Caco-2 (cell line): ENCODE results near the gene EMC10. TPM values are rescaled to one million over a fixed set of nuclear protein-coding genes. Genes with fewer than 3 reads are reported as not detected.

ENCODE experiments used
- BruUV-seq: library from RNA; stranded (reverse); fragments of 400-500 nt; replicated peaks from 2 replicates; lab custom pipeline; 2021; lab: Mats Ljungman, UMichigan
- CTCF ChIA-PET: fragments of 300-600 bp; sonication (Branson Sonifier 250); formaldehyde crosslinking; loops from one replicate; lab custom pipeline; 2022; ENCODE audit warnings: antibody characterized with exemption; lab: Charles Lee
- POLR2A ChIA-PET: fragments of 300-600 bp; sonication (Branson Sonifier 250); formaldehyde crosslinking; loops from one replicate; lab custom pipeline; 2022; ENCODE audit warnings: antibody characterized with exemption; lab: Charles Lee
- DNase-seq, 2 experiments: peaks; one replicate each; pipeline versions ENCODE4 v3.0.0 to v3.0.0-alpha.2; 2020 to 2022
- H3K27me3 ChIP-seq: replicated peaks from 2 replicates; pipeline ENCODE4 v1.6.0; 2011; ENCODE audit warnings: low read length; ENCODE audit not compliant: control insufficient read depth, insufficient read depth
- H3K36me3 ChIP-seq: 2 replicates; pipeline ENCODE4 v1.5.1; 2011; ENCODE audit warnings: low read length; ENCODE audit not compliant: control insufficient read depth, insufficient read depth
- H3K4me1 ChIP-seq: fragments of 250-450 bp; sonication (Bioruptor Pico); 2 replicates; pipeline ENCODE4 v1.5.1; 2020; ENCODE audit warnings: mild to moderate bottlenecking
- H3K4me3 ChIP-seq: 2 replicates; pipeline ENCODE4 v1.5.1; 2011; ENCODE audit warnings: low read depth, mild to moderate bottlenecking, control low read depth, low read length
- H3K9me3 ChIP-seq: fragments of 250-450 bp; sonication (Bioruptor Pico); 2 replicates; pipeline ENCODE4 v1.5.1; 2020; ENCODE audit warnings: mild to moderate bottlenecking, moderate library complexity
- H3K27ac Mint-ChIP-seq: one replicate; pipeline ENCODE4 v1.8.0; 2022; ENCODE audit warnings: mixed read lengths; ENCODE audit not compliant: unreplicated experiment
- H3K27me3 Mint-ChIP-seq: one replicate; pipeline ENCODE4 v1.8.0; 2022; ENCODE audit warnings: mixed read lengths; ENCODE audit not compliant: insufficient read depth, unreplicated experiment
- H3K36me3 Mint-ChIP-seq: one replicate; pipeline ENCODE4 v1.8.0; 2022; ENCODE audit warnings: mild to moderate bottlenecking, mixed read lengths; ENCODE audit not compliant: insufficient read depth, unreplicated experiment
- H3K4me1 Mint-ChIP-seq: one replicate; pipeline ENCODE4 v1.8.0; 2022; ENCODE audit warnings: low read depth, mixed read lengths; ENCODE audit not compliant: unreplicated experiment
- H3K4me3 Mint-ChIP-seq: one replicate; pipeline ENCODE4 v1.8.0; 2022; ENCODE audit warnings: mild to moderate bottlenecking, moderate library complexity, mixed read lengths; ENCODE audit not compliant: unreplicated experiment
- H3K9me3 Mint-ChIP-seq: one replicate; pipeline ENCODE4 v1.8.0; 2022; ENCODE audit warnings: mixed read lengths; ENCODE audit not compliant: unreplicated experiment
- CTCF ChIP-seq, 2 experiments: fragments of 200-600 bp in 1 of 2; IDR thresholded peaks; 1 replicate in 1 of 2; 2 replicates in 1 of 2; pipeline versions ENCODE4 v1.5.1 to v1.8.0; 2011 to 2022; ENCODE audit warnings: antibody characterized with exemption in 1 of 2, control low read depth in 1 of 2, inconsistent platforms in 1 of 2, low read depth in 1 of 2, low read length in 1 of 2, mild to moderate bottlenecking in 1 of 2, moderate library complexity in 1 of 2; ENCODE audit not compliant: insufficient read depth in 1 of 2, severe bottlenecking in 1 of 2, unreplicated experiment in 1 of 2
- intact Hi-C: fragments of 100-400 bp; cut with micrococcal nuclease; formaldehyde crosslinking; loops from one replicate; pipeline ENCODE4 v1.10.0; 2022; ENCODE audit not compliant: unreplicated experiment
- total RNA-seq: library from RNA; stranded (reverse); gene quantifications from 2 replicates; pipeline ENCODE4 v1.2.3, GENCODE V29; 2022

Gene EMC10
- total RNA-seq, 1 experiment from 2014 or later, result 42.9 TPM

- Histone ChIP-seq H3K4me3 (no peak overlapping the region), H3K9me3 (peaks cover 10% of the 10 kb centered on the region), H3K36me3 (no peaks in the 10 kb centered on the region), H3K4me1 (no peaks in the 10 kb centered on the region), H3K27me3 (no peaks in the 10 kb centered on the region)
- no peak for DNase-seq
- no peak for TF ChIP-seq CTCF (IDR thresholded peaks at IDR 0.05; ENCODE audit: insufficient read depth in 1 of 2, low read depth in 1 of 2, low read length in 1 of 2, severe bottlenecking in 1 of 2, unreplicated experiment in 1 of 2)
- no TSS peak for BruUV-seq
- H3K36me3 Mint-ChIP-seq, result peaks cover 12% of the 10 kb centered on the region
- no peak overlapping the region for H3K27ac Mint-ChIP-seq
- CTCF ChIA-PET, result interaction anchor here (0.6 kb wide), 1 partner anchor 162 kb away, joined by 6 read pairs; no protein-coding TSS in a partner anchor
- no peaks in the 10 kb centered on the region for H3K9me3 Mint-ChIP-seq
- peaks cover 35% of the 10 kb centered on the region for H3K27me3 Mint-ChIP-seq
- POLR2A ChIA-PET, result no interaction called here
- peaks cover 10% of the 10 kb centered on the region for H3K4me1 Mint-ChIP-seq
- intact Hi-C loops, result no loop called here
- H3K4me3 Mint-ChIP-seq, result peak overlapping the region; percentile 0
Measured at GRCh38 chr19:50490991-50491472, 14.7 kb downstream of the EMC10 start.

- Histone ChIP-seq H3K36me3 (no peaks in the 10 kb centered on the region), H3K9me3 (no peaks in the 10 kb centered on the region), H3K4me3 (no peak overlapping the region), H3K4me1 (no peaks in the 10 kb centered on the region), H3K27me3 (no peaks in the 10 kb centered on the region)
- POLR2A ChIA-PET, result no interaction called here
- H3K27me3 Mint-ChIP-seq, result peaks cover 35% of the 10 kb centered on the region
- H3K27ac Mint-ChIP-seq, result no peak overlapping the region
- peak overlapping the region; percentile 0 for H3K4me3 Mint-ChIP-seq
- CTCF ChIA-PET, result no interaction called here
- no TSS peak for BruUV-seq
- peaks cover 11% of the 10 kb centered on the region for H3K36me3 Mint-ChIP-seq
- H3K9me3 Mint-ChIP-seq, result no peaks in the 10 kb centered on the region
- peaks cover 10% of the 10 kb centered on the region for H3K4me1 Mint-ChIP-seq
- peak in 1 of 2 experiments; percentile 33 for DNase-seq
- TF ChIP-seq CTCF (IDR thresholded peaks at IDR 0.05; ENCODE audit: insufficient read depth in 1 of 2, low read depth in 1 of 2, low read length in 1 of 2, severe bottlenecking in 1 of 2, unreplicated experiment in 1 of 2), result no peak
- intact Hi-C loops, result no loop called here
Measured at GRCh38 chr19:50492303-50493052, 16.2 kb downstream of the EMC10 start.

GRCh38 chr19:50493171-50493570 lies 16.9 kb downstream of the EMC10 start:
- intact Hi-C loops, result no loop called here
- Histone ChIP-seq H3K9me3 (no peaks in the 10 kb centered on the region), H3K36me3 (no peaks in the 10 kb centered on the region), H3K4me1 (no peaks in the 10 kb centered on the region), H3K27me3 (no peaks in the 10 kb centered on the region), H3K4me3 (no peak overlapping the region)
- POLR2A ChIA-PET, result no interaction called here
- Mint-ChIP-seq H3K9me3 (no peaks in the 10 kb centered on the region), H3K27ac (no peak overlapping the region), H3K36me3 (peaks cover 7% of the 10 kb centered on the region), H3K4me3 (no peak overlapping the region), H3K4me1 (peaks cover 10% of the 10 kb centered on the region), H3K27me3 (peaks cover 31% of the 10 kb centered on the region)
- CTCF ChIA-PET, result no interaction called here
- DNase-seq, result no peak
- BruUV-seq, result no TSS peak
- no peak for TF ChIP-seq CTCF (IDR thresholded peaks at IDR 0.05; ENCODE audit: insufficient read depth in 1 of 2, low read depth in 1 of 2, low read length in 1 of 2, severe bottlenecking in 1 of 2, unreplicated experiment in 1 of 2)
